GM18907 (cell line): Measurements from ENCODE around the gene FOXL1.

Source experiments
- ATAC-seq: cut with Tn5 transposase; IDR thresholded peaks from one replicate; pipeline ENCODE4 v1.9.1; 2021; ENCODE audit warnings: mild to moderate bottlenecking, moderate library complexity; ENCODE audit not compliant: unreplicated experiment

Gene FOXL1

DNA sequence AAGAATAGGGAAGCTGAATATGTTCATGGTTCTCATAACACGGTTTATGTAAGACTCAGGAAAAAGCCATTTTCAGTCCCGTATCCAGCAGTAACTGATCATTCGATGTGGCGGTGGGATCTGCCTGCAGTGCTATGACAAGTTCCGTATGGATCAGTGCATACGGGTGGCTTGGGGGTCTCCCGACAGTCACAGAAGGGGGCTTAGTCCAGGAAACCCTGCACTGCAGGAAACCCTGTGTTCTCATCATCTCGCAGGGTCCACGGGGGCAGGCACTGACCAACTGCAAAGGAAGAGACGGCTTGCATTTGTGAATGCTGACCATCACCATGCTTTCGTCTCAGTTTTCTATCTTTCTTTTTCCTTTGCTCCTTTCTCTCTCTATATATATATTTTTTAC, 31.1 kb upstream of the FOXL1 start:
- no peak for ATAC-seq

DNA sequence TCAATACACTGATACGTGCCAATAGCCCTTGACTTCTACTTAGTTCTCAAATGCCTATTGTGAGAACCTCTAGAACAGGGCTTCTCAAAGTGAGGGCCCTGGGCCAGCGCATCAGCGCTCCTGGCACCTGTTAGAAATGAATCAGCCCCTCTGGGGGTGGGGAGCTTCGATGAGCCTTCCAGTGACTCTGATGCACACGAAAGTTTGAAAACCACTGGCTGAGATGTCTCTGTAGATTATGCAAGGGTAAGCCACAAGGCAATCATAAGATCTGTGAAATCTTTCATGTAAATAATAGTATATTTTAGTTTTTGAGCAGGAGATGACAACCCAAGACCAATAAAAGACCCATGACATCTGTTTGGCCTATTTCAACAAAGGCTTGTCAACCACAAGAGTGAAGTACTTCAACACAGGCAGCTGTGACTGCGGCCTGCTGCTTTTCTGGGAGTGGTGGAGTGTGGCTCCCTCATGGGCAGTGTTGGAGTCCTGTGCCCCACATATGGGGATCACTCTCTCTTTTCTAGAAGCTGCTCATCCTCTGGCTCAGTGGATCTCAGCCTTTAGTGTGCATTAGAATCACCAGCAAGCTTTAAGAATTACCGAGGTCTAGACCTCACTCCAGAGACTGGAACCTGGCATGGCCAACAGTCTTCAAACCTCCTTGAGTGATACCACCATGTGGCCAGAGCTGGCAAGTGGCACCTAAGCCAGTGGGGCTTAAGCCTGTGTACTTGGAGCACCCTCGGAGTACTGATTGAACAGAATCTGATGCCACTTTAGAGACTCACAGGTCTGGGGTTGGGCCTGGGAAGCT, 29.1 kb upstream of the FOXL1 start:
- ATAC-seq = no peak

DNA sequence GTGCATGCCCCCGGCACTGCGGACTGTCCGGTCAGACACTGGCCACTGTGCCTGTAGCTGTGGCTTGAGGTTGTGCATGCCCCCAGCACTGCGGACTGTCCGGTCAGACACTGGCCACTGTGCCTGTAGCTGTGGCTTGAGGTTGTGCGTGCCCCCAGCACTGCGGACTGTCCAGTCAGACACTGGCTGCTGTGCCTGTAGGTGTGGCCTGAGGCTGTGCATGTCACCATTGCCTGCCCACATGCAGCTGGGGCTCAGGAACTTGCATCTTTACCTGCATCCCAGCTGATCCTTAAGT, 28.5 kb upstream of the FOXL1 start:
- ATAC-seq = no peak

DNA sequence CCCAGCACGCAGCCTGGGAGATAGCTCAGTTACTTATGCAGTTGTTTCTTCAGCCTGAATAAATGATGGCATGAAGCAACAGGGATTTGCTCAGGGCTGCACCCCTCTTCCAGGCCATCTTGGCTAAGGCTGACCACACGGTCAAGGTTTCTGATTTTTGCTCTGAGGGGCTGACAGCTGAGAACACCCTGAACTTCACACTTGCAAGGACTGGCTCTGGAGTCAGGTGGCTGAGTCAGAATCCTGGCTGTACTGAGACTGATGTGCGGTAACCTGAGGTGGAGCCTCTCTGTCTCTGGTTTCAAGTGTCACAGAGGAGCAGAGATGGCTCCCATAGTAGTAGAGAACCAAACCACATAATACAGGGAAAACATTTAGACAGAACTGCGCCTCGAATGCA, 28.1 kb upstream of the FOXL1 start:
- no peak for ATAC-seq

DNA sequence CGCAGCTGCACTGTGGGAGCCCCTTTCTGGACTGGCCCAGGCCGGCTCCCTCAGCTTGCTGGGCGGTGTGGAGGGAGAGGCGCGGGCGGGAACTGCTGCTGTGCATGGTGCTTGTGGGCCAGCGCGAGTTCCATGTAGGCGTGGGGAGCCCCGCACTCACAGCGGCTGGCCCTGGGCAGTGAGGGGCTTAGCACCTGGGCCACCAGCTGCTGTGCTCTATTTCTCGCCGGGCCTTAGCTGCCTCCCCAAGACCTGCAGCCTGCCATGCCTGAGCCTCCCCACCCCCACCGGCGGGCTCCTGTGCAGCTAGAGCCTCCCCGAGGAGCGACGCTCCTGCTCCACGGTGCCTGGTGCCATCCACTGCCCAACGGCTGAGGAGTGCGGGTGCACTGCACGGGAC, 25.0 kb upstream of the FOXL1 start:
- no peak for ATAC-seq

DNA sequence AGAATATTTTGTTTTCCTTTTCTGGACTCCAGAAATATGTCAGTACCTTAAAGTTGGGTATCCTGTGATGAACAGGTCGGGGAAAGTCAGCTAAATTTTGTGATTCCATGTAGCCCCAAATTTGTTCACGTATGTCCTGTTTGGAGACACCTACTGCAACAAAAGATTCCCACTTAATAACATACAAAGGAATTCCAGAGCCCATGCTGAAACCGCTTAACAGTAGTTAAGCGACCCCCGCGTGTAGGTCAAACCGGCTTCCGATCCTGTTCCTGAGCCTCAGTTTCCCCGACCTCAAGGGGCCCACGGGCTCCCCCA, 23.8 kb upstream of the FOXL1 start:
- ATAC-seq = no peak

DNA sequence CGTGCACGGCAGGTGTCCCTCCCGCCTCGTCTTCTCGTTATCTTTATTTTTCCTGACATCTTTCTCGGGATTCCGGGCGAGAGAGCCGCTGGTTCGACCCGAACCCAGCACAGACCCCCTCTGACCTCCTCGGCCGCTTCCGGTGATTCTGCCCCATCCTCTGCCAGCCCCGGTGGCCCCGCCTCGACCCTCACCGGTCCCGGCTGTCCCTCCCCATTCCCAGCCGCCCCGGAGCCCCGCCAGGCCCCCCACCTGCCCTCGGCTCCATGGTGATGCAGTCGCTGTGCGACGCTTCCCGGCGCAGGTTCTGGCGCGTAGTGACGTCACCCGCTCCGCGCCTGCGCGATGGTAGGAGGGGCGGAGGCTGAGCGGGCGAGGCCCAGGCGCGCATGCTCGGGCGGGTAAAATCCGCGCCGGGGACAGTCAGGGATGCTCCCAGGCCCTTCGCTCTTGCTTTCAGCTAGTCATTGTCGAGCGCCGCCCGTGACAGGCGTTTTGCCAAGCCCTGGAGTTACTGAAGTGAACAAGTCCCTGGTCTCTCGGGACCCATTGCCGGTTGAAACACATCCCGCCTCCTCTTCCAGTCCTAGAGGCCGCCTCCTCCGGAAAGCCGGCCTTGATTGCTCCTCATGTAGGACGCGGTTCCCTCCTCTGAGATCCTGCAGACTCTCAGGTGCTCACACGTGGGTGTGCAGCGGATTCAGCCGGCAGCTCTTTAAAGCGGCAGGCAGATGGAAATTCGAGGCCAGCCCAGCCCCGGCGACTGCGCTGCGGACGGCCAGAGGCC, 23.2 kb upstream of the FOXL1 start, which contains the start of gene MTHFSD:
Gene MTHFSD (minus strand): TSS at position 319 of the 787 bp plus-strand sequence. CDS start 51 bp downstream, at position 268.
- peak; percentile 62 for ATAC-seq

DNA sequence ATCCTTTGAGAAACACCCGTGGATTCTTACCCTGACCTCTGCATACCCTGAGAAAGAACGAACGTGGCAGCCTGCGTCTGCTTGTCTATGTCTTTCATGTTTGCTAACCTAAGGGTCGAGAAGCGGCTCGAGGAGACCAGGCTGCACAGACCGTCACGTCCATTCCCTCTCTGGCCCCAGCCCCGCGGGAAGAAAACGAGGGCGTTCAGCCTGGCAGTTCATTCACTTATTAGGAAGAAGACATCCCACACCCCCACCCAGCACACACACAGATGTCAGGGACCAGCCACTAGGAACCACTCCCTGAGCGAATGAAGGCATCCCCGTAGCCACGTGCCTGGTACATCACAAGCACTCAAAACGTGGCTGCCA, 22.7 kb upstream of the FOXL1 start:
- peak; percentile 3 for ATAC-seq

DNA sequence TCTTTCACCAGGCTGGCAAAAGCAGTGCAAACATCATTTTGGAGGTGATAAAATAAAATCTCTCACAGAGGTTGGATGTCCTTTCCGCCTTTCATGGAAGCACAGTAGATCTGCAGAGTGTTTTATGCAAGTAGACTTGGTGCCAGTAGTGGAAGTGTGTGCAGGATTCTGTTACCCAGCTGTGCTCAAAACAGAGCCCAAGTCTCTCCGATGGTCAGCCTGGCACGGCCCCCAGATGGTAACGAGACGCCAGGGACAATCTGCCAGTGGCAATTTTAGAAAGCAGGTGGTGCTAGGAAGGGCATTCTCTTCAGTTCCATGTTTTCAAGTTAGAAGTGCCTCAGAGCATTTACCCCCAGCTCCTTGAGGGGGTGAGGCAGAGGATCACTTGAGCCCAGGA, 21.8 kb upstream of the FOXL1 start:
- ATAC-seq = no peak

DNA sequence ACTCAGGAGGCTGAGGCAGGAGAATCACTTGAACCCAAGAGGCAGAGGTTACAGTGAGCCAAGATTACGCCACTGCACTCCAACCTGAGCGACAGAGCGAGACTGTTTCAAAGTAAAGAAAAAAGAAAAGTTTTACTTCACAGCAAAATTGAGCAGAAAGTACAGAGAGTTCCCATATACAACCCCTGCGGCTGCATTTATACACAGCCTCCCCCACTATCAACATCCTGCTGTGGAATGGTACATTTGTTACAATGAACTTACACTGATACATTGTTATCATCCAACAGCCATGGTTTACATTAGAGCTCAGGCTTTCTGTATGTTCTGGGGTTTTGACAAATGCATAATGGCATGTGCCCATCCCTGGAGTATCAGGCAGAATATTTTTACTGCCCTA, 20.8 kb upstream of the FOXL1 start:
- no peak for ATAC-seq

DNA sequence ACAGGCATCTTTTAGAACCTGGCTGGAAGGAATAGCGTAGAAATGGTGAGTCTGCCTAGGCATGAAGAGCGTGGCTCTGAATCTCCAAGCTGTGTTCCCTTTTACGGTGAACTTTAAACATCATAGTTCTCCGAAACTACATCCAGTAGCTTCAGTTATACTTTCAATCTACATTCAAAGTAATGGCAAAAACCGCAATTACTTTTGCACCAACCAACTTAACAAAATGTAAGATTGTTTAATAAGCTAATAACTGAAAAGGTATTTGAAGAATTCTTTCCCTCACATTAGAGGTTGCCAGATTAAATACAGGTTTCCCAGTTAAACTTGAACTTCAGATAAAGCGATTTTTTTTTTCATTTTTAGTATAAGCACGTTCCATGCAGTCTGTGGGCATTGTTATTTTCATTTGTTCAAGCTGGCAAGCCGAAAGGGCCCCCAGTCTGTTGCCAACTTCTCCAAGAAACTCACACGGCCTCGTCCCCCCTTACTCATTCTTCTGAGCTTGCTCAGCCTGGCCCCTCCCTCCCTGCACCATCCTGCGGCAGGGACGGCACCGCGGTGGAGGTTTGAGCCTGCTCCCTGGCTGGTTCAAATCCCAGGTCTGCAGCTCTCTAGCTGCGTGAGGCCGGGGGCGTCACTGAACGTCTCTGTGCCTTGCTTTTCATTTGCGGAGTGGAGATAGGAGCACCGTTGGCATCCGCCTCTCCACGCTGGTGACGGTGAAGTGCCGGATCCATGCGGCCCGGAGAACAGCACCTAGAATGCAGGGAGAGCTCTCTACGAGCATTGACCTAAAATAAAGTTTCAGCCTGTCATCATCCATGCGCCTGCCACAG, 19.8 kb upstream of the FOXL1 start:
- ATAC-seq = no peak

DNA sequence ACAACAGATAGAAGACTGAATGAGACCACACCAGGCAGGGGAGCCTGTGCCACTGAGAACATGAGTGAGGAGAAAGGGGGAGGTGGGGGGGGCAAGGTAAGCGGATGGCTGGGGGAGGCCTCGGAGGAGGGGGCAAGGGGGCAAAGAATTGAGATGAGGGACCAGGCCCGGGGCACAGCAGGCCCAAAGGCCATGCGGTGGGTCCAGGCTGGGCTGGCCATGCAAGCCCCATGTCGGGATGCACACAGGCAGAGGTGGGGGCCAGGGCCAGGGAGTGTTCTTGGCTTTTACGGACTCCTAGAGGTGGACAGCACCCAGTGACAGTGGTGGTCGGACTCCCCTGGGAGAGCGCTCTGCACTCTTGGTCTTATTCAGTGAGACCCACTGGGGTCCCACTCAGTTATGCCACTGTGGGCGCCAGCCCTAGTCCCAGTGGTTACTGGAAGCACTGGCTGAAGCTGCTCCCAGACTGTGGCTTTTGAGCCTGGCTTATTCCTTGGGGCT, 18.5 kb upstream of the FOXL1 start:
- no peak for ATAC-seq

DNA sequence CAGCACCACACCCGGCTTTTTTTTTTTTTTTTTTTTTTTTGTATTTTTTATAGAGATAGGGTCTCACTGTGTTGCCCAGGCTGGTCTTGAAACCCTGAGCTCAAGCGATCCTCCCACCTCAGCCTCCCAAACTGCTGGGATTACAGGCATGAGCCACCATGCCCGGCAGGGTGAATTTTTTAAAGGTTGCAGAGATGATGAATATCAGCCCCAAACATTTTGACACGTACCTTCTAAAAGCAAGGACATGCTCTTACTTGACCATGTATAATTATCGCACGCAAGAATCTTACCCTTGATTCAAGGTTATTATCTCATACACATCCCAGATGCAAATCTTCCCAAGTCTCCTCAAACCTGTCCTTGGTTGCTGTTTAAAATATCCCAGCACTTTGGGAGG, 16.0 kb upstream of the FOXL1 start:
- ATAC-seq = no peak

DNA sequence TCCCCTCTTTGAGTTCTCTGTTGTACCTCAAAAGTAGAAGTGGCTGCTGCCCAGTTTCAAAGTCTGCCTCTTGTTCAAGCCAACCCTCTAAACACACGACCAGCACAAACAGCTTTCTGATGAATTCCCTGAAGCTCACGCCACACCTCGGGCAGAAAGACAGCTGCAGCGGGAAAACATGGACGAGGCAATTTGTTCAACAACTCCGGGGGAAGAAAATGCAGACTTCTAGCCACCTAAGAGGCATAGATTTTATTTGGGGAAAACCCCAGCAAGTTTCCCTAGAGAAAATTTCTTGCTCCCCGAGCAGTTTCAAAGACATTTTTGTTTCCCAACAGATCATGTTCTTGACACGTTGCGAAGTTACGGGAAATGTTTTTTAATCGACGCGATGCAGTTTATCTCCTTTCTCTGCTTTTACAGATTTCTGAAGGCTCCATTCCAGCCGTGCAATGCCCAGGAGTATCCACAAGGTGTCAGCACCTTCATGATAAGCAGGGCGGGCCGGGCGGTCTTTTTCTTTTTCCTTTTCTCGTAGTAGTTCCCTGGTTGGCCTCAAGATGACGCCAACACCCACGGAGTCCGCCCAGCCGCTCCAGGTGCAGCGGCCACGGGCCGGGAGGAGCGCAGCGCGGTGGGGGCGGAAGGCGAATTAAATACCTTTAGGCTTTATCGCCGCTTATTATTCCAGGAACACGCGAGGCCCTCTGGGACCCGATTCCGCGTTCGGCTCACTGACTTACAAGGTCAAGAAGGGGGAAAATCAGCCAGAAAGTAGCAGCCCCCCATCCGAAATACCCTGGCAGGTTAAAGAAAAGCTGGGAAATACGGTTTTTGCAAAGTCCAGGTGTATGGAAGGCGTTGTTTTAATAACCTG, 14.6 kb upstream of the FOXL1 start:
- peak; percentile 79 for ATAC-seq

DNA sequence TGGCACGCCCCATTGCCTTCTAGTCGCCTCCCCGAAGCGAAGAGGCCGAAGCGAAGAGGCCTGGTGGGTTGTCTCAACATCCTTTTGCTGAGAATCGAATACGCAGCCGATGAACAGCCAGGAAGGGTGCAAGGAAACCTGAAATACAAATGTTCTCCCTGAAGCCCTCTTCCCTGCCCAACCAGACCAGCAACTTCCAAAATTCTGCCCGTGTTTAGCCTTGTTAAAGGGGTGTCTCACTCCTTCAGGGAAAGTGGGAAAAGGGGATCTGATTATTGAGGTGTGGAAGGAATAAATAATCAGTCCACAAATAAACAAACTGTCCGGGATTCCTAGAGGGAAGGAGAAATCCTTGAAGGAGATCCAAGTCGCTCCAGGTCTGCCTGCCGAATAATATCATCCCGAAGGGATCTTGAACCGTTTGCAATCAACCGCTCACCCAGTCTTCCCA, 13.1 kb upstream of the FOXL1 start:
- no peak for ATAC-seq

DNA sequence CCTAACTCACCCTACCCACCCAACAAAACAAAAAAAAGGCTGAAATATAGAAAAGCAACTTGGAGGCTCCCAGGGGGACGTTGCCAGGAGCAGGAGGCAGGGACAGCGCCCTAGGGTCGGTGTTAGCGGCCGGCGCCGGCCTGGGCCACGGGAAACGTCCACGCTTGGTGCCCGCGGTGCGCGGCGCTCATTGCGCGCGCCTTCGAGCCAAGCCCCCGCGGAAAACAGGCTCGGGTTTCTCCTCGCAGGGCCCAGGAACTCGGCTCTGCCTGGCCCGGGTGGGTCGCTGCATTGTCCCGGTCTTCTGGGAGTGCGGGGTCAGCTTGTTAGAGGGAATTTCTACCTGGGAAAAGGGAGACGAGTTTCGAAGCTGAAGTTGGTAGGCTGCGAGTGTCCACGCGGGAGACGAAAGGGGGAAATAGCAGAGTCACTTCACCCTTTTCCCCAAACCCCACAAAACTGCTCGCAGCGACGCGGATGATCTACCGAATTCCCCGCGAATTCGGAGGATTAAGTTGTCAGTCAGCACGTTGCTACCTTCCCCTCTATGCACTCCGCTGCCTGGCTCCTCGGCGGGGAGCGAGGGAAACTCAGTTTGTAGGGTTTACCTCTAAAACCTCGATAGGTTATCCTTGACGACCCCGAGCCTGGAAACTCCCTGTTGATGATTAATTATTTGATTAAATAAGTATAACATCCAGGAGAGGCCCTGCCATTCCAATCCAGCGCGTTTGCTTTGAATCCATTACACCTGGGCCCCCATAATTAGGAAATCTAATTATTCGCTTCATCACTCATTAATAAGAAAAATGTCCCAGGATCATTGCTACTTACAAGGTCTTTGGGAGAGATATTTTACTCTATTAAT, 12.5 kb upstream of the FOXL1 start:
- no peak for ATAC-seq

DNA sequence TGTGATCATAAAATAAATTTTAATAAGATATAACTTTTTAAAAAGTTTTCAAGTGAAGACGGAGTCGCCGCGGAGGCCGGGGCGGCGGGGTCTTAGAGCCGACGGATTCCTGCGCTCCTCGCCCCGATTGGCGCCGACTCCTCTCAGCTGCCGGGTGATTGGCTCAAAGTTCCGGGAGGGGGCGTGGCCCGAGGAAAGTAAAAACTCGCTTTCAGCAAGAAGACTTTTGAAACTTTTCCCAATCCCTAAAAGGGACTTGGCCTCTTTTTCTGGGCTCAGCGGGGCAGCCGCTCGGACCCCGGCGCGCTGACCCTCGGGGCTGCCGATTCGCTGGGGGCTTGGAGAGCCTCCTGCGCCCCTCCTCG, 11.8 kb upstream of the FOXL1 start, which contains the start of gene FOXC2:
Gene FOXC2 (plus strand): TSS at position 229 of the 365 bp plus-strand sequence. CDS start 507 bp downstream, outside the sequence.
- ATAC-seq = no peak

DNA sequence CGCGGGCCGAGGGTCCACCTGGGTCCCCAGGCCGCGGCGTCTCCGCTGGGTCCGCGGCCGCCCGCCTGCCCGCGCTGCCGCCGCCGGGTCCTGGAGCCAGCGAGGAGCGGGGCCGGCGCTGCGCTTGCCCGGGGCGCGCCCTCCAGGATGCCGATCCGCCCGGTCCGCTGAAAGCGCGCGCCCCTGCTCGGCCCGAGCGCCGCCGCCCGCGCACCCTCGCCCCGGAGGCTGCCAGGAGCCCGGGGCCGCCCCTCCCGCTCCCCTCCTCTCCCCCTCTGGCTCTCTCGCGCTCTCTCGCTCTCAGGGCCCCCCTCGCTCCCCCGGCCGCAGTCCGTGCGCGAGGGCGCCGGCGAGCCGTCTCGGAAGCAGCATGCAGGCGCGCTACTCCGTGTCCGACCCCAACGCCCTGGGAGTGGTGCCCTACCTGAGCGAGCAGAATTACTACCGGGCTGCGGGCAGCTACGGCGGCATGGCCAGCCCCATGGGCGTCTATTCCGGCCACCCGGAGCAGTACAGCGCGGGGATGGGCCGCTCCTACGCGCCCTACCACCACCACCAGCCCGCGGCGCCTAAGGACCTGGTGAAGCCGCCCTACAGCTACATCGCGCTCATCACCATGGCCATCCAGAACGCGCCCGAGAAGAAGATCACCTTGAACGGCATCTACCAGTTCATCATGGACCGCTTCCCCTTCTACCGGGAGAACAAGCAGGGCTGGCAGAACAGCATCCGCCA, 11.2 kb upstream of the FOXL1 start:
- ATAC-seq = no peak
